GM21786 (cell line): ENCODE results near the gene PSMA3.
"Not testable (repeated sequence)": the region's sequence is repeated elsewhere in the genome, so short reads cannot be mapped to it uniquely, and the experiment has no call there.

Source experiments
- ATAC-seq: cut with Tn5 transposase; IDR thresholded peaks from one replicate; pipeline ENCODE4 v1.9.1; 2021; ENCODE audit not compliant: unreplicated experiment

The PSMA3 gene

GRCh38 chr14:58244556-58245387 lies at the start of gene PSMA3:
TSS of gene PSMA3 (plus strand) at chr14:58244843. CDS start at chr14:58244921, 78 bp downstream.
- peak; percentile 93 for ATAC-seq

- ATAC-seq, result no peak
These were observed 48.4 kb upstream of the PSMA3 start for GRCh38 chr14:58196198-58196597.

DNA sequence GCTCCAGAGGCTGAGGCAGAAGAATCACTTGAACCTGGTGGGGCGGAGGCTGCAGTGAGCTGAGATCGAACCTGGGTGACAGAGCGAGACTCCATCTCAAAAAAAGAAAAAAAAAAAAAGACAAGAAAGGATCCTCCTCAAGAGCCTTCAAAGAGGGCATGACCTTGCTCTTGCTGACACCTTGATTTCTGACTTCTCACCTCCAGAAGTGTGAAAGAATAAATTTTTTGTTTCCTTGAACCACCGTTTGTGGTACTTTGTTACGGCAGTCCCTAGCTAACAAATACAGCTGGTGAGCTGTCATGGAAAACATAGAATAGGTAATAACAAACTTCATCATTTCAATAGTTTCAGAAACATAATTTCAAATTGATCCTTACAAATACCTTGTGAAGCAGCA lies 46.6 kb upstream of the PSMA3 start:
- no peak for ATAC-seq

- peak; percentile 90 for ATAC-seq
These were observed 44.7 kb upstream of the PSMA3 start, which contains the start of gene ACTR10 for GRCh38 chr14:58199726-58200479. TSS of gene ACTR10 (plus strand) at chr14:58200149. CDS start at chr14:58200218, 69 bp downstream.

DNA sequence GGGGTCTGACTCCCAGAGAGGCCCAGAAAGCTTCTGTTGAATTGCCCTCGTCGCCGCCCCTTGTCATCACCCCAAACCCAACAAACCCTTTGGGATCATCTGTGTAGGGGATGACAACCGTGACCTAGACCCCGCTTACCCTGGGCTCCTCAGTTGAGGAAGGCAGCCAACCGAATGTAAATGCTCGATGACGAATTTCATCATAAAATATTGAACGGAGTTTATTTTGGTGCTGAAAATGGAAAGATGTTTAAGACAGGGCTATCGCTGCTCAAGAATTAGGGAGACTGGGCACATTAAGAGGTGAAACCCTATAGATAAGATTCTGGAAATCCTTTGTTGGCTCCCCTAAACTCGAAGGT lies 44.2 kb upstream of the PSMA3 start:
- peak; percentile 16 for ATAC-seq

DNA sequence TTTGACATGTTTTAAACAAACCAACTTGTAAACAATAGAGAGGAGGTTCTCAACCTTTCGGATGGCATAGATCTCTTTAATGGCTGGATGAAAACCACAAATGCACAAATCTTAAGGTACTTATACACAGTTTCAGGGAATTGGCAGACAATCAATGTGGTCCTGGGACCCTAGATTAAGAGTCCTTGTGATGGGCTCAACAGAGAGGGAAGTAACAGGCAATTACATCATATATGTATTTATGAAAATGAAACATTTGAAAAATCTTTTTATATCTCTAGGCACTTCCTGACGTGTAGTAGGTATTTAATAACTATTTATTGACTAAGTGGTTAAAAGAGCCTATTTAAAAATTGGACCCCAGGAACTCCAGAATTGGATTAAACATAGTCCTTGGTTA lies 43.8 kb upstream of the PSMA3 start:
- no peak for ATAC-seq

- no peak for ATAC-seq
These were observed 31.5 kb upstream of the PSMA3 start for GRCh38 chr14:58213176-58213575.

GRCh38 chr14:58215191-58215914 lies 29.3 kb upstream of the PSMA3 start:
- ATAC-seq, result no peak

GRCh38 chr14:58216544-58216943 lies 28.1 kb upstream of the PSMA3 start:
- ATAC-seq, result no peak

DNA sequence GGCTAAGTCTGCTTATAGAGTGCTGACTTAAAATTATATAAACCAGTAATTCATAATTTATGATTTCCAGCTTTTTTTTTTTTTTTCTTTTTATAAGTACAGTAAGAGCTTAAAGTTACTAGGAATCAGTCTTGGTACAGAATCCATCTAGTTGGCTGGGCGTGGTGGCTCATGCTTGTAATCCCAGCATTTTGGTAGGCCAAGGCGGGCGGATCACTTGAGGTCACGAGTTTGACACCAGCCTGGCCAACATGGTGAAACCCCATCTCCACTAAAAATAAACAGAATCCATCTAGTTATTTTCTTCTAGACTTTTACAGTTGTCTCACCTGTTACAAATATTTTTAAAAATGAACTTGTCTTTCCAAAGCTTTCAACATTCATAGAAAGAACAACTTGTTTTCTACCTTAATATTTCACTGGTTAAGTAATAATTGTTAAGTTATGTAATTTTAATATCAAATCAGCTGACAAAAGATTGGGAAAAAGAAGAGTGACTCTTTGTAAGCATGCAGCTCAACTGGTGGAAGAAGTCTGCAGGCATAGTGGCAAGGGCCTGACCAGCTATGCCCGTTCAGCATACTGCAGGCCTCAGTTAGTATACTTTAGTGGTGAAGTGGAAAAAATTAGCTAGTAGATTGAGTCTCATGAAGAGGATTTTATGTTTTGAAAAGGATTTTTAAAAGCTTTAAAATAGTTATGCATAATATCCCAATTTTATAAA lies 17.4 kb upstream of the PSMA3 start:
- no peak for ATAC-seq

- ATAC-seq, result no peak
These were observed 6.1 kb upstream of the PSMA3 start for GRCh38 chr14:58238252-58239243.

DNA sequence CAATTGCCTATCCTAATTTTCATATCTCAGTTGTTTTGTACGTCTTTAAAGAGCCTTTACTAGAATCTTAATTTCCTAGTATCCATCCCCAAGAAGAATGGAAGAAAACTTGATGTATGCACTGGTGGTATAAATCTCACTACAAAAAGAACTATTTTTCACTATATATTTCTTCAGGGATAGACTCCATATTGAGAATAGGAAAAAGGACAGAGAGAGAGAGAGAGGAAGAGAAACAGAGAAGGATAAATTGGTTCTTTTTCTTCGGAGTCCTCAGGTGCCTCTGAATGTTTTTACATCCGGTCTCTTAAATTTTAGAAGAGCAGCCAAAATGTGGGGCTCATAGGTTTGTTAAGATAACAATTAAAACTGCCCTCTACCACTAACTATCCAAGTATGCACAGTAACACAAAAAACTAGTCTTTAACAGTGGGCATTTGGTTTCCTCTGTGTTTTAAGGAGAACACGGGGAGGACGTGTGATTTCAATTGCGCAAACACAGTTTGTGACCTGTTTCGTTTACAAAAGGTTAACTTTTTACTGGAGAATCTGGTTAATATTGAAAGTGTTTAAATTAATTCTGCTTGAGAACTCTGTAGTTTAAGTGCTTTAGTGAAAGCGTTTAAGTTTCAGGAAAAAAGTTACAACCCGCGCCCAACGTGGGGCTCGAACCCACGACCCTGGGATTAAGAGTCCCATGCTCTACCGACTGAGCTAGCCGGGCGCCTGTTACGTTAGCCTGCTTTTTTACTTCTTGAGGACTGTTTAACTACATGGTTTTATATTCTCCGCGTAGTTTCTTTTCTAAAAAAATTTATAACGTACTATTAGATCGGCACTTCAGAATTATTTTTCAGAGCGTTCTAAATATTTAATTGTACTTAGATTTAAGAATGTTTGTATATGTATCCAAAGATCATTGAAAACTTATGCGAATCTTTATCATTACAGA lies 5.1 kb upstream of the PSMA3 start:
- no peak for ATAC-seq

DNA sequence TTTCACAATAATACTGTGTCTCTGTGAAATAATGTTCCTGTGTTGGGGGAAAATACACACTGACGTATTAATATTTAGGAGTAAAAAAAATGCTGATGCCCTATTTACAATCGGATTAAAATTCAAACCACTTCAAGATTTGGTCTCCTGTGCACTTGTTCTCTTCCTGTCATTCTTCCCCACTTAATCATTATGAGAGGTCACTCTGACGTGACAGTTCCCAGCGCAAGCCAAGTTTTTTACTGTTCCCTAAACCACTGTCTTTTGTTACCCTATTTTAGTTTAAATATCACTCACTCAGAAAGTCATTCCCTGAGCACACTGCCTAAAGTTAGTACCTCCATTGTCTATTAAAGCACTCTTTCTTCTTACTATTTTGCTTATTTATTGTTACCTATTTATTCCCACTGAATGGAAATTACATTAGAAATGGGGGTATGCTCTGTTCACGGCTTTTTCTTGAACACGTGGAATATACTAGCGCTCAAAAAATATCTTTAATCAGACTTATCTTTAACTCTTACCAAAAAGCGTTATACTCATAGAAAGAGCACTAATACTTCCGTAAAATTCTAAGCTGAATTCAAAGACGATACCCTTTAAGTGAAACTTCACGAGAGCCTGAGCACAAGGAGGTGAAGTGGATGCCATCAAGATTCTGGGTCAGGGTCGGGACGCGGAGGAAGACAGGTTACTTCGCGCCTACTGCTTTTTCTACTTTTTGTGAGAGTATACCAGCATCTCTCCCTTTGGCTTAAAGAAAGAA lies 670 bp upstream of the PSMA3 start:
- ATAC-seq, result peak; percentile 37

GRCh38 chr14:58245562-58245961 lies 919 bp downstream of the PSMA3 start:
- ATAC-seq, result no peak

- ATAC-seq, result no peak
These were observed 5.0 kb downstream of the PSMA3 start for GRCh38 chr14:58249611-58250010.

GRCh38 chr14:58258156-58258555 lies 13.5 kb downstream of the PSMA3 start:
- ATAC-seq, result no peak

GRCh38 chr14:58262005-58262404 lies 17.4 kb downstream of the PSMA3 start:
- not testable (repeated sequence) for ATAC-seq

GRCh38 chr14:58265401-58265800 lies 20.8 kb downstream of the PSMA3 start:
- no peak for ATAC-seq
